HepG2 (cell line): ENCODE data around the gene FN1. TPM values are rescaled to one million over a fixed set of nuclear protein-coding genes. Genes with fewer than 3 reads are reported as not detected.

Experiments used
- FIP1L1 ChIP-seq: fragments of 200-400 bp; formaldehyde crosslinking; IDR thresholded peaks from 2 replicates; pipeline ENCODE4 v1.6.1; 2018; ENCODE audit warnings: low read depth, mild to moderate bottlenecking, low read length, moderate library complexity, borderline replicate concordance; ENCODE audit not compliant: insufficient read depth
- JUN ChIP-seq: sonication (generic); formaldehyde crosslinking; IDR thresholded peaks from 2 replicates; pipeline ENCODE4 v1.4.0; 2020; ENCODE audit warnings: mild to moderate bottlenecking, missing genetic modification reagents
- MATR3 ChIP-seq: sonication (generic); formaldehyde crosslinking; IDR thresholded peaks from 2 replicates; pipeline ENCODE4 v1.4.0; 2020; ENCODE audit warnings: missing genetic modification reagents
- MTF1 ChIP-seq: sonication (generic); formaldehyde crosslinking; IDR thresholded peaks from 2 replicates; pipeline ENCODE4 v1.5.0; 2020; ENCODE audit warnings: missing genetic modification reagents
- SAP130 ChIP-seq: IDR thresholded peaks from 2 replicates; pipeline ENCODE4 v1.6.1; 2016; ENCODE audit warnings: low read depth
- ZMYM4 ChIP-seq: sonication (generic); formaldehyde crosslinking; IDR thresholded peaks from 2 replicates; pipeline ENCODE4 v1.8.1; 2023; ENCODE audit warnings: mild to moderate bottlenecking, missing genetic modification reagents
- ZNF33A ChIP-seq: sonication (generic); formaldehyde crosslinking; IDR thresholded peaks from 2 replicates; pipeline ENCODE4 v1.5.1; 2020; ENCODE audit warnings: missing genetic modification reagents, mild to moderate bottlenecking, moderate library complexity, borderline replicate concordance
- ZNF501 ChIP-seq: sonication (generic); formaldehyde crosslinking; IDR thresholded peaks from 2 replicates; pipeline ENCODE4 v1.5.1; 2020; ENCODE audit warnings: mild to moderate bottlenecking, moderate library complexity, missing genetic modification reagents
- ZNF512B ChIP-seq: sonication (generic); formaldehyde crosslinking; IDR thresholded peaks from 2 replicates; pipeline ENCODE4 v1.5.1; 2020; ENCODE audit warnings: missing genetic modification reagents, mild to moderate bottlenecking, borderline replicate concordance
- ZNF746 ChIP-seq: sonication (generic); formaldehyde crosslinking; IDR thresholded peaks from 2 replicates; pipeline ENCODE4 v1.8.0; 2022; ENCODE audit warnings: mild to moderate bottlenecking, missing genetic modification reagents
- ZNF776 ChIP-seq: sonication (generic); formaldehyde crosslinking; IDR thresholded peaks from 2 replicates; pipeline ENCODE4 v1.4.0; 2020; ENCODE audit warnings: mild to moderate bottlenecking, missing genetic modification reagents
- ZSCAN30 ChIP-seq: sonication (generic); formaldehyde crosslinking; IDR thresholded peaks from 2 replicates; pipeline ENCODE4 v1.5.0; 2020; ENCODE audit warnings: mild to moderate bottlenecking, missing genetic modification reagents
- polyA plus RNA-seq, 8 experiments: library from polyadenylated mRNA; depleted of rRNA in 3 of 8; stranded (reverse) in 7 of 8; unstranded in 1 of 8; fragments of >200 nt; fragmentation: Illumina TruSeq in 4 of 8; extraction: Trizol in 4 of 8; gene quantifications; 2 replicates each; pipeline versions ENCODE4 v1.2.1 to v1.2.3, GENCODE V29; 2011 to 2016; ENCODE audit warnings: low read depth in 4 of 8, missing spikeins in 1 of 8, mixed read lengths in 1 of 8; ENCODE audit not compliant: insufficient read depth in 1 of 8
- total RNA-seq, 5 experiments: library from RNA; depleted of rRNA; stranded (reverse); fragments of >200 nt; fragmentation: Illumina TruSeq; extraction: Trizol; gene quantifications; 2 replicates each; pipeline ENCODE4 v1.2.3, GENCODE V29; 2016; ENCODE audit warnings: low read depth in 1 of 5
- TF ChIP-seq, protein P1 (sequence below): sonication (generic); formaldehyde crosslinking; IDR thresholded peaks from 2 replicates; pipeline ENCODE4 v1.9.0; 2021; ENCODE audit warnings: missing genetic modification reagents, borderline replicate concordance
- TF ChIP-seq, protein P2 (sequence below): sonication (generic); formaldehyde crosslinking; IDR thresholded peaks from 2 replicates; pipeline ENCODE4 v1.5.0; 2020; ENCODE audit warnings: missing genetic modification reagents, mild to moderate bottlenecking, borderline replicate concordance
- TF ChIP-seq, protein P3 (sequence below): sonication (generic); formaldehyde crosslinking; IDR thresholded peaks from 2 replicates; pipeline ENCODE4 v1.9.0; 2021; ENCODE audit warnings: mild to moderate bottlenecking, missing genetic modification reagents

FN1 gene
- total and polyA plus RNA-seq, 2 of the 13 experiments (the other 11 are each of a cell fraction or from before 2014, with no cell fraction given): 1,847 to 6,471 TPM

DNA sequence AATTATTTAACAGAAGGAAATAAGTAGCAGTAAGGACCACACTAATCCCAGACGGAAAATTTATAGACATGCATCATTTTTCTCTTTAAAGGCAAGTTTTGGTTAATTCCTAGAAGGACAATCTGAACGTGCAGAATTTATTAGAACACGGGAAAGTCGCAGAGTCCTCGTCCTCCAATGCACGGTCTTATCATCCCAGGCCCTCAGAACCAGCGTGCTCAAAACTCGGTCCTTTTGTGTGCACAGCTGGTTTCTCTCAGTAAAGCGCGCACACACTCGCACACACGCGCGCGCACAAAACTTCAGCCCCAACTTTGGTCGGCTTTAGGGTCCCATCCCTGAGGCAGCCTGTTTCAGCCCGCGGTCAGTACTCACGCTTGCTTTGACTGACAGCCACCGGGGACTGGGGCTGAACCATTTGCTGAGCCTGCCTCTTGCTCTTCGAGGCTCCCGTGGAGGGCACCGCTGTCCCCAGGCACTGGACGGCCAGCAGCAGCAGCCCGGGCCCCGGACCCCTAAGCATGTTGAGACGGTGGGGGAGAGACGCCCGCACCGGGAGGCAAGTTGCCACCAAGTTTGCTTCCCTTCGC lies 493 bp downstream of the FN1 start (continued):
- TF ChIP-seq MTF1: 0 out of 2 replicates have a peak, but pooled peaks have one; percentile 68
- TF ChIP-seq ZNF776 (CRISPR knock-in tag): peak; percentile 83; the same call in 1 of the 2 replicates
- no peak for TF ChIP-seq JUN (CRISPR knock-in tag)
- TF ChIP-seq SAP130 (CRISPR knock-in tag): peak; percentile 50
- no peak for TF ChIP-seq MATR3 (CRISPR knock-in tag)
- TF ChIP-seq, protein P1, sequence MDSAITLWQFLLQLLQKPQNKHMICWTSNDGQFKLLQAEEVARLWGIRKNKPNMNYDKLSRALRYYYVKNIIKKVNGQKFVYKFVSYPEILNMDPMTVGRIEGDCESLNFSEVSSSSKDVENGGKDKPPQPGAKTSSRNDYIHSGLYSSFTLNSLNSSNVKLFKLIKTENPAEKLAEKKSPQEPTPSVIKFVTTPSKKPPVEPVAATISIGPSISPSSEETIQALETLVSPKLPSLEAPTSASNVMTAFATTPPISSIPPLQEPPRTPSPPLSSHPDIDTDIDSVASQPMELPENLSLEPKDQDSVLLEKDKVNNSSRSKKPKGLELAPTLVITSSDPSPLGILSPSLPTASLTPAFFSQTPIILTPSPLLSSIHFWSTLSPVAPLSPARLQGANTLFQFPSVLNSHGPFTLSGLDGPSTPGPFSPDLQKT: no peak
- TF ChIP-seq, protein P2, sequence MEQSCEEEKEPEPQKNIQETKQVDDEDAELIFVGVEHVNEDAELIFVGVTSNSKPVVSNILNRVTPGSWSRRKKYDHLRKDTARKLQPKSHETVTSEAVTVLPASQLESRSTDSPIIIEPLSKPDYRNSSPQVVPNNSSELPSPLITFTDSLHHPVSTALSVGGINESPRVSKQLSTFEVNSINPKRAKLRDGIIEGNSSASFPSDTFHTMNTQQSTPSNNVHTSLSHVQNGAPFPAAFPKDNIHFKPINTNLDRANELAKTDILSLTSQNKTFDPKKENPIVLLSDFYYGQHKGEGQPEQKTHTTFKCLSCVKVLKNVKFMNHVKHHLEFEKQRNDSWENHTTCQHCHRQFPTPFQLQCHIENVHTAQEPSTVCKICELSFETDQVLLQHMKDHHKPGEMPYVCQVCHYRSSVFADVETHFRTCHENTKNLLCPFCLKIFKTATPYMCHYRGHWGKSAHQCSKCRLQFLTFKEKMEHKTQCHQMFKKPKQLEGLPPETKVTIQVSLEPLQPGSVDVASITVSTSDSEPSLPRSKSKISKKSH (CRISPR knock-in tag): peak; percentile 82
- TF ChIP-seq ZNF512B (CRISPR knock-in tag): peak; percentile 39; the same call in 1 of the 2 replicates
- TF ChIP-seq, protein P3, sequence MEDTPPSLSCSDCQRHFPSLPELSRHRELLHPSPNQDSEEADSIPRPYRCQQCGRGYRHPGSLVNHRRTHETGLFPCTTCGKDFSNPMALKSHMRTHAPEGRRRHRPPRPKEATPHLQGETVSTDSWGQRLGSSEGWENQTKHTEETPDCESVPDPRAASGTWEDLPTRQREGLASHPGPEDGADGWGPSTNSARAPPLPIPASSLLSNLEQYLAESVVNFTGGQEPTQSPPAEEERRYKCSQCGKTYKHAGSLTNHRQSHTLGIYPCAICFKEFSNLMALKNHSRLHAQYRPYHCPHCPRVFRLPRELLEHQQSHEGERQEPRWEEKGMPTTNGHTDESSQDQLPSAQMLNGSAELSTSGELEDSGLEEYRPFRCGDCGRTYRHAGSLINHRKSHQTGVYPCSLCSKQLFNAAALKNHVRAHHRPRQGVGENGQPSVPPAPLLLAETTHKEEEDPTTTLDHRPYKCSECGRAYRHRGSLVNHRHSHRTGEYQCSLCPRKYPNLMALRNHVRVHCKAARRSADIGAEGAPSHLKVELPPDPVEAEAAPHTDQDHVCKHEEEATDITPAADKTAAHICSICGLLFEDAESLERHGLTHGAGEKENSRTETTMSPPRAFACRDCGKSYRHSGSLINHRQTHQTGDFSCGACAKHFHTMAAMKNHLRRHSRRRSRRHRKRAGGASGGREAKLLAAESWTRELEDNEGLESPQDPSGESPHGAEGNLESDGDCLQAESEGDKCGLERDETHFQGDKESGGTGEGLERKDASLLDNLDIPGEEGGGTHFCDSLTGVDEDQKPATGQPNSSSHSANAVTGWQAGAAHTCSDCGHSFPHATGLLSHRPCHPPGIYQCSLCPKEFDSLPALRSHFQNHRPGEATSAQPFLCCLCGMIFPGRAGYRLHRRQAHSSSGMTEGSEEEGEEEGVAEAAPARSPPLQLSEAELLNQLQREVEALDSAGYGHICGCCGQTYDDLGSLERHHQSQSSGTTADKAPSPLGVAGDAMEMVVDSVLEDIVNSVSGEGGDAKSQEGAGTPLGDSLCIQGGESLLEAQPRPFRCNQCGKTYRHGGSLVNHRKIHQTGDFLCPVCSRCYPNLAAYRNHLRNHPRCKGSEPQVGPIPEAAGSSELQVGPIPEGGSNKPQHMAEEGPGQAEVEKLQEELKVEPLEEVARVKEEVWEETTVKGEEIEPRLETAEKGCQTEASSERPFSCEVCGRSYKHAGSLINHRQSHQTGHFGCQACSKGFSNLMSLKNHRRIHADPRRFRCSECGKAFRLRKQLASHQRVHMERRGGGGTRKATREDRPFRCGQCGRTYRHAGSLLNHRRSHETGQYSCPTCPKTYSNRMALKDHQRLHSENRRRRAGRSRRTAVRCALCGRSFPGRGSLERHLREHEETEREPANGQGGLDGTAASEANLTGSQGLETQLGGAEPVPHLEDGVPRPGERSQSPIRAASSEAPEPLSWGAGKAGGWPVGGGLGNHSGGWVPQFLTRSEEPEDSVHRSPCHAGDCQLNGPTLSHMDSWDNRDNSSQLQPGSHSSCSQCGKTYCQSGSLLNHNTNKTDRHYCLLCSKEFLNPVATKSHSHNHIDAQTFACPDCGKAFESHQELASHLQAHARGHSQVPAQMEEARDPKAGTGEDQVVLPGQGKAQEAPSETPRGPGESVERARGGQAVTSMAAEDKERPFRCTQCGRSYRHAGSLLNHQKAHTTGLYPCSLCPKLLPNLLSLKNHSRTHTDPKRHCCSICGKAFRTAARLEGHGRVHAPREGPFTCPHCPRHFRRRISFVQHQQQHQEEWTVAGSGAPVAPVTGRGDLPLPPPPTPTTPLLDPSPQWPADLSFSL (CRISPR knock-in tag): 0 out of 2 replicates have a peak, but pooled peaks have one; percentile 62
- TF ChIP-seq ZMYM4 (CRISPR knock-in tag): no peak
- TF ChIP-seq FIP1L1: no peak; the same call in 1 of the 2 replicates
- TF ChIP-seq ZNF501 (CRISPR knock-in tag): peak; percentile 58; the same call in 1 of the 2 replicates
- TF ChIP-seq ZSCAN30 (CRISPR knock-in tag): 0 out of 2 replicates have a peak, but pooled peaks have one; percentile 47
- TF ChIP-seq ZNF33A (CRISPR knock-in tag): no peak
- TF ChIP-seq ZNF746 (CRISPR knock-in tag): no peak
